ENCODE results near the gene SLC26A1.
A peak's percentile ranks its signal among the peaks of the same experiment; 100 is the strongest.
"Not testable (repeated sequence)": the region's sequence is repeated elsewhere in the genome, so short reads cannot be mapped to it uniquely, and the experiment has no call there.

The SLC26A1 gene

GRCh38 chr4:984336-985054 lies 8.7 kb downstream of the SLC26A1 start:
- no peak for DNase-seq (ENCODE audit: low read depth in 2 of 2)

GRCh38 chr4:982814-983213 lies 10.4 kb downstream of the SLC26A1 start:
- no peak for DNase-seq (ENCODE audit: low read depth in 2 of 2)

GRCh38 chr4:982291-982690 lies 10.9 kb downstream of the SLC26A1 start:
- no peak for DNase-seq (ENCODE audit: low read depth in 2 of 2)

GRCh38 chr4:978957-979701 lies 14.1 kb downstream of the SLC26A1 start:
- DNase-seq (ENCODE audit: low read depth in 2 of 2): no peak

GRCh38 chr4:976016-976415 lies 17.2 kb downstream of the SLC26A1 start:
- not testable (repeated sequence) for DNase-seq (ENCODE audit: low read depth in 2 of 2)

- DNase-seq (ENCODE audit: low read depth in 2 of 2): no peak
Observed at GRCh38 chr4:974668-975067, 18.5 kb downstream of the SLC26A1 start.

- peak; percentile 76 to 86 for DNase-seq (ENCODE audit: low read depth in 2 of 2)
Observed at GRCh38 chr4:973431-974397, 19.5 kb downstream of the SLC26A1 start, which contains the start of gene DGKQ. Gene DGKQ, minus strand, starts transcription at chr4:973569. Its CDS starts 87 bp downstream, at chr4:973482.

- peak; percentile 54 to 80 for DNase-seq (ENCODE audit: low read depth in 2 of 2)
Observed at GRCh38 chr4:972651-973424, 20.4 kb downstream of the SLC26A1 start.

GRCh38 chr4:971666-972500 lies 21.3 kb downstream of the SLC26A1 start:
- DNase-seq (ENCODE audit: low read depth in 2 of 2): no peak

- DNase-seq (ENCODE audit: low read depth in 2 of 2): no peak
Observed at GRCh38 chr4:970854-971520, 22.2 kb downstream of the SLC26A1 start.

- DNase-seq (ENCODE audit: low read depth in 2 of 2): peak; percentile 24 to 46
Observed at GRCh38 chr4:970046-970745, 23.0 kb downstream of the SLC26A1 start.

- DNase-seq (ENCODE audit: low read depth in 2 of 2): no peak
Observed at GRCh38 chr4:968621-969394, 24.4 kb downstream of the SLC26A1 start.

- no peak for DNase-seq (ENCODE audit: low read depth in 2 of 2)
Observed at GRCh38 chr4:968221-968620, 25.0 kb downstream of the SLC26A1 start.

GRCh38 chr4:967113-968104 lies 25.8 kb downstream of the SLC26A1 start:
- DNase-seq (ENCODE audit: low read depth in 2 of 2): no peak

- DNase-seq (ENCODE audit: low read depth in 2 of 2): no peak
Observed at GRCh38 chr4:966266-967112, 26.7 kb downstream of the SLC26A1 start.

GRCh38 chr4:965766-966134 lies 27.5 kb downstream of the SLC26A1 start:
- no peak for DNase-seq (ENCODE audit: low read depth in 2 of 2)

Data from stimulated activated CD8-positive, alpha-beta memory T cell treated with anti-CD3 and anti-CD28 coated beads, Interleukin-7, amount 100 ng/mL, for 4 hours (primary cell).